SU-DHL-6 (cell line): ENCODE results near the gene LOXHD1.

Experiments used
- H2AFZ ChIP-seq: fragments of 200-600 bp; sonication (generic); 2 replicates; pipeline ENCODE4 v1.6.1; 2014; ENCODE audit warnings: low read depth, mild to moderate bottlenecking, moderate library complexity, mixed read lengths, antibody characterized with exemption, low read length; ENCODE audit not compliant: severe bottlenecking
- H3F3A ChIP-seq: fragments of 200-600 bp; shearing (Covaris generic); 2 replicates; pipeline ENCODE4 v1.6.0; 2016; ENCODE audit warnings: antibody characterized with exemption, mild to moderate bottlenecking; ENCODE audit not compliant: insufficient read depth
- H3K27ac ChIP-seq: fragments of 200-600 bp; sonication (generic); 2 replicates; pipeline ENCODE4 v1.5.1; 2016; ENCODE audit warnings: low read depth, mild to moderate bottlenecking, low read length, moderate library complexity, mixed read lengths
- H3K27me3 ChIP-seq: fragments of 200-600 bp; sonication (generic), shearing (Covaris generic); 2 replicates; pipeline ENCODE4 v1.6.0; 2014; ENCODE audit warnings: mild to moderate bottlenecking, low read length
- H3K36me3 ChIP-seq: fragments of 200-600 bp; sonication (generic); 2 replicates; pipeline ENCODE4 v1.6.1; 2014; ENCODE audit warnings: mild to moderate bottlenecking, low read length, mixed read lengths
- H3K4me2 ChIP-seq: fragments of 300-600, 200-600 bp; shearing (Covaris generic), sonication (generic); 2 replicates; pipeline ENCODE4 v1.6.0; 2014; ENCODE audit warnings: low read length, low read depth, mild to moderate bottlenecking; ENCODE audit not compliant: poor library complexity, severe bottlenecking
- H3K4me3 ChIP-seq: fragments of 200-600 bp; sonication (generic); 2 replicates; pipeline ENCODE4 v1.5.1; 2014; ENCODE audit warnings: antibody characterized with exemption, low read length, mild to moderate bottlenecking, mixed read lengths; ENCODE audit not compliant: insufficient read depth, poor library complexity, severe bottlenecking
- H3K79me2 ChIP-seq: fragments of 200-600 bp; sonication (generic); 2 replicates; pipeline ENCODE4 v1.6.1; 2014; ENCODE audit warnings: mild to moderate bottlenecking, low read length, moderate library complexity; ENCODE audit not compliant: insufficient read depth
- H3K9ac ChIP-seq: fragments of 200-600 bp; sonication (generic); 2 replicates; pipeline ENCODE4 v1.7.0; 2014; ENCODE audit warnings: mild to moderate bottlenecking, low read length
- H3K9me2 ChIP-seq: fragments of 200-600 bp; sonication (generic); replicated peaks from 2 replicates; pipeline ENCODE4 v1.6.1; 2014; ENCODE audit warnings: low read length; ENCODE audit not compliant: insufficient read depth
- H3K9me3 ChIP-seq: fragments of 200-600 bp; sonication (generic); 2 replicates; pipeline ENCODE4 v1.6.1; 2014; ENCODE audit warnings: low read length, mixed read lengths; ENCODE audit not compliant: insufficient read depth
- H4K20me1 ChIP-seq: fragments of 200-600 bp; sonication (generic); 2 replicates; pipeline ENCODE4 v1.6.1; 2014; ENCODE audit warnings: low read depth, mild to moderate bottlenecking, antibody characterized with exemption, low read length, moderate library complexity, mixed read lengths
- EZH2phosphoT487 ChIP-seq: fragments of 200-600 bp; sonication (generic), shearing (Covaris generic); conservative IDR thresholded peaks from 2 replicates; pipeline ENCODE4 v1.6.1; 2018; ENCODE audit warnings: mild to moderate bottlenecking, antibody characterized with exemption, low read length, moderate library complexity, mixed read lengths
- TF ChIP-seq, protein P1 (sequence below): fragments of 200-600 bp; sonication (generic); IDR thresholded peaks from one replicate; pipeline ENCODE4 v1.5.1; 2017; ENCODE audit warnings: antibody characterized with exemption, mild to moderate bottlenecking, low read length, moderate library complexity; ENCODE audit not compliant: insufficient read depth, poor library complexity, severe bottlenecking

The LOXHD1 gene

DNA sequence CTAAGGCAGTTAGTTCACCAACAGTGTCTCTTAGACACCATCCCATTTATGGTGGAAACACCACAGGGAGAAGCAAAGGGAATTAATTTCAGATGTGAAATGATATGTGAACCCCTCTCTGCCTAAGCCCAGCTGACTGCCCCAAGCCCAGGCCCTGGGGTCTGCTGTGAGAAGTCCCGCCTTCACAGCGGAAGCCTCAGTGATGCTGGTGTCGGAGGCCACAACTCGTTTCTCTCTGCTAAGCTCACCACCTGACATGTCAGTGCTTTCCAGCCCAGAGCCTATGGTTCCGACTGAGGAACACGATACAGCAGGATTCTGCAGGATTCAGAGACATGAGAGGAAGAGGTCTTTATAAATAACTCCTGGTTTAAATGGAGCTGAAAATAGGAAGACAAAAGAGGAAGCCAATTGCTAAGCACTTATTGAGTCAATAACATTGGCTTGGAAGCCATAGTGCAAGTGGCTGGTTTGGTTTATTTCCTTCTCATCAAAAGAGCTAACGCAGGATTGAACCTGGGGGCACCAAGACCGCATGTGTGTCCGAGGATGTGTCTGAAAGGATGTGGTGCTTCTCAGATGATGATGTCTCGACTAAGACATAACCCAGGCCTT lies 21.9 kb upstream of the LOXHD1 start:
- Histone ChIP-seq H3K27ac (no peak overlapping the region), H3K9ac (no peak overlapping the region), H3K27me3 (no peaks in the 10 kb centered on the region), H4K20me1 (no peaks in the 10 kb centered on the region), H3K4me2 (no peak overlapping the region), H2AFZ (no peak overlapping the region), H3K36me3 (no peaks in the 10 kb centered on the region), H3K79me2 (no peaks in the 10 kb centered on the region), H3K4me3 (no peak overlapping the region), H3F3A (no peaks in the 10 kb centered on the region), H3K9me2 (no peaks in the 10 kb centered on the region), H3K9me3 (no peaks in the 10 kb centered on the region)
- TF ChIP-seq, protein P1, sequence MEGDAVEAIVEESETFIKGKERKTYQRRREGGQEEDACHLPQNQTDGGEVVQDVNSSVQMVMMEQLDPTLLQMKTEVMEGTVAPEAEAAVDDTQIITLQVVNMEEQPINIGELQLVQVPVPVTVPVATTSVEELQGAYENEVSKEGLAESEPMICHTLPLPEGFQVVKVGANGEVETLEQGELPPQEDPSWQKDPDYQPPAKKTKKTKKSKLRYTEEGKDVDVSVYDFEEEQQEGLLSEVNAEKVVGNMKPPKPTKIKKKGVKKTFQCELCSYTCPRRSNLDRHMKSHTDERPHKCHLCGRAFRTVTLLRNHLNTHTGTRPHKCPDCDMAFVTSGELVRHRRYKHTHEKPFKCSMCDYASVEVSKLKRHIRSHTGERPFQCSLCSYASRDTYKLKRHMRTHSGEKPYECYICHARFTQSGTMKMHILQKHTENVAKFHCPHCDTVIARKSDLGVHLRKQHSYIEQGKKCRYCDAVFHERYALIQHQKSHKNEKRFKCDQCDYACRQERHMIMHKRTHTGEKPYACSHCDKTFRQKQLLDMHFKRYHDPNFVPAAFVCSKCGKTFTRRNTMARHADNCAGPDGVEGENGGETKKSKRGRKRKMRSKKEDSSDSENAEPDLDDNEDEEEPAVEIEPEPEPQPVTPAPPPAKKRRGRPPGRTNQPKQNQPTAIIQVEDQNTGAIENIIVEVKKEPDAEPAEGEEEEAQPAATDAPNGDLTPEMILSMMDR, result no peak
- TF ChIP-seq EZH2phosphoT487, result no peak

DNA sequence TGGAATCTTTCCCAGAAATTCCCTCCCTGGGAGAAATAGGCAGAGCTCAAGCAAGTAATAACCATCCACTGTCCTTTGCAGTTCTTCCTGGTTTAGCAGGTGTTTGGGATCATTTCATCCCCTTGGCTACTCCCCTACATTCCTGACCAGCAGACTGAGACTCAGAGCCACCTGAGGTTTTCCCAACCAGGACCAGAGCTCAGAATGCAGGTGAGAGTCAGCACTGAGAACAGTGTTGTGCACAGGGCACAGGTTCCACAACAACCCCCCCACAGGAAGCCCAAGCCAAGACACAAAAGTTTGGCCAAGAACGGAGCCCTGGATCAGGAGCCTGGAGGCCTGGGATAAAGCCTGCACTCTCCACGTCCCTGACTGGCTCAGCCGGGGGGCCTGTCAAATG lies 21.0 kb upstream of the LOXHD1 start:
- no peaks in the 10 kb centered on the region for H3K36me3 ChIP-seq
- H3K9me2 ChIP-seq, result no peaks in the 10 kb centered on the region
- no peaks in the 10 kb centered on the region for H3F3A ChIP-seq
- H3K27ac ChIP-seq, result no peak overlapping the region
- no peak overlapping the region for H2AFZ ChIP-seq
- H3K4me3 ChIP-seq, result no peak overlapping the region
- no peak overlapping the region for H3K4me2 ChIP-seq
- H4K20me1 ChIP-seq, result no peaks in the 10 kb centered on the region
- no peaks in the 10 kb centered on the region for H3K27me3 ChIP-seq
- no peak overlapping the region for H3K9ac ChIP-seq
- H3K79me2 ChIP-seq, result no peaks in the 10 kb centered on the region
- no peaks in the 10 kb centered on the region for H3K9me3 ChIP-seq
- TF ChIP-seq, protein P1, result no peak
- no peak for TF ChIP-seq EZH2phosphoT487

DNA sequence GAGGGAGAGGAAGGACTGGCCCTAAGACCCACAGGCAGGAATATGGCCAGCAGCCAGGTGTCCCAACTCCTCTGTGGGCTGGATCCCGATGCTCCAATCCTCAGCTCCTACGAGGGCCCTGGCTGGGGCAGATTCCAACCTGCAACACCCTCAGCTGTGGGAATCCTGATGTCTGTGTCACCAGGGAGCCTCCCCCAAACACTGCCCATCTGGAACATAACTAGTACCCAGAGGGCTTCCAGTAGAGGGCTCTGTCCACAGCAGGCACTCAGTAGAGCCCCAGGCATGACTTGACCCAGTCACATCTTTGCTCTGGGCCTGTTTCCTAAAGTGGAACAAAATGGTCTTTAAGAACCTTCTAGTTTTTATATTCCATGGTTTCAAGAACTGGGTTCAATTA lies 20.6 kb upstream of the LOXHD1 start:
- Histone ChIP-seq H3K79me2 (no peaks in the 10 kb centered on the region), H2AFZ (no peak overlapping the region), H3F3A (no peaks in the 10 kb centered on the region), H3K9me2 (no peaks in the 10 kb centered on the region), H4K20me1 (no peaks in the 10 kb centered on the region), H3K4me3 (no peak overlapping the region), H3K4me2 (no peak overlapping the region), H3K9me3 (no peaks in the 10 kb centered on the region), H3K27ac (no peak overlapping the region), H3K27me3 (no peaks in the 10 kb centered on the region), H3K36me3 (no peaks in the 10 kb centered on the region), H3K9ac (no peak overlapping the region)
- TF ChIP-seq, protein P1, result no peak
- no peak for TF ChIP-seq EZH2phosphoT487
